Bone marrow (tissue), 2 donors: ENCODE data around the gene GALK1.

Experiments used
- DNase-seq, 2 donors: peaks; one replicate each; lab custom pipeline; 2025; lab: John Stamatoyannopoulos, UW

The GALK1 gene

DNA sequence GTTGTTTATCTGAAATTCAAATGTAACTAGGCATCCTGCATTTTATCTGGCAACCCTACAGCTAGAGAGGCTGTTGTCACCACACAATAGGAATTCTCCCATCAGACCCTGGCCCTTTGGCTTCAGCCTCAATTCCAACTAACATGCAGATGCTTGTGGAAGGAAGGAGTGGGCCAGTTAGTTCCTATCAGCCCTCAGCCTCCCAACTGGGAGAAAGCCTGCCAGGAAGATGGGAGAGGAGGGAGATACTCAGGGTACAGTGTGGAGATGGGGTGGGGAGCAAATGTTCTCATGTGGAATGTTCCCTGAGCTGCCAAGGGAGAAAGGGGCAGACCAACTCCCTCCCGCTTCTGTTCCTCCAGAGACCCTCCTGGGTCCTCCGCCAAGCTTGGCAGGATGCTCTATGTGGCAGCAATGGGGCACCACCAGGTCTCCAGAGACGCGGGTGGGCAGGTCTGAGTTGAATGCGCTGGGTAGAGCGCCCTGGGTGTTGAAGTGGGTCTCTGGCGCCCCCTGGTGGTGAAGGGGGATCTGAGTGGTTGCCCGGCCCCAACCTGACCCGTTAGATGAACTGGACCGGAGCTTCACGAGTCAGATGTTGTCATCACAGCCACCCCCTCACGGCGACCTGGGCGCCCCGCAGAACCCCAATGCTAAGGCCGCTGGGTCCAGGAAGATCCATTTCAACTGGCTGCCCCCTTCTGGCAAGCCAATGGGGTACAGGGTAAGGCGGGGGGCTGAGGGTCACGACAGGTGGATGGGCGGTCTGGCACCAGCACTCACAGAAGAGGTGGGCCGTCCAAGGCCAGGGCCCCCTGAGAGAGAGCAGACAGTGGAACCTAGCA, 15.2 kb downstream of the GALK1 start:
- peak; percentile 65 to 71 for DNase-seq

DNA sequence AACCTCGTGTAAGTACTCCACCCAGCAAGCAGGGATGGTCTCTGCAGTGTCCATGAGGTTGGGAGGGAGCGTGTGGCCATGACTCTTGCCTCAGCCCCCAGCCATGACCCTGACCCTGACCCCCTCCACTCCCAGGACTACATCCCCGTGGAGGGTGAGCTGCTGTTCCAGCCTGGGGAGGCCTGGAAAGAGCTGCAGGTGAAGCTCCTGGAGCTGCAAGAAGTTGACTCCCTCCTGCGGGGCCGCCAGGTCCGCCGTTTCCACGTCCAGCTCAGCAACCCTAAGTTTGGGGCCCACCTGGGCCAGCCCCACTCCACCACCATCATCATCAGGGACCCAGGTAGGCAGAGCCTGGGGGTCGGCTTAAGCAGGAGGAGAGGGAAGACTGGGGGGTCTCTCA, 16.3 kb downstream of the GALK1 start:
- no peak for DNase-seq

DNA sequence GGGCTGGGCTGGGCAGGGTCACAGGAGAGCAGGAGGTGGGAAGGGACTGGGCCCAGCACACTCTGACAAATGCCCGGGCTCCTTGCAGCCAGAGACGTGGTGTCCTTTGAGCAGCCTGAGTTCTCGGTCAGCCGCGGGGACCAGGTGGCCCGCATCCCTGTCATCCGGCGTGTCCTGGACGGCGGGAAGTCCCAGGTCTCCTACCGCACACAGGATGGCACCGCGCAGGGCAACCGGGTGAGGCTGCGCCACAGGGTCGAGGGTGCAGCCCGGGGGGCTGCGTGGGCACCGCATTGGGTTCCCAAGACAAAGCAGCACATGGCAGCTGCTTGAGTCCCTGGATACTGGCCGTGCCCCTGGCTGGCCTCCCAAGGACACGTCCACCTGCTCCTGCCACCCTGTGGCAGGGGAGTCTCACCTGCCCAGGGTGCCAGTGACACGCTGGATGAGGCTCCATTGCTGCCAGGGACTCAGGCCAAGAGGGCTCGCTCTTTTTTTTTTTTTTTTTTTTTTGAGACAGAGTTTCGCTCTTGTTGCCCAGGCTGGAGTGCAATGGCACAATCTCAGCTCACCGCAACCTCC, 21.3 kb downstream of the GALK1 start:
- DNase-seq = no peak

DNA sequence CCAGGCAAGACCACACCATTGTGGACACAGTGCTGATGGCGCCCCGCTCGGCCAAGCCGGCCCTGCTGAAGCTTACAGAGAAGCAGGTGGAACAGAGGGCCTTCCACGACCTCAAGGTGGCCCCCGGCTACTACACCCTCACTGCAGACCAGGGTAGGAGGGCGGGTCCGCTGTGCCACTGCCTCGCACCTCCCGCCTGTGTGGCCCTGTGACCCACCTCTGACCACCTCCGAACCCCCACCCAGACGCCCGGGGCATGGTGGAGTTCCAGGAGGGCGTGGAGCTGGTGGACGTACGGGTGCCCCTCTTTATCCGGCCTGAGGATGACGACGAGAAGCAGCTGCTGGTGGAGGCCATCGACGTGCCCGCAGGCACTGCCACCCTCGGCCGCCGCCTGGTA, 22.7 kb downstream of the GALK1 start:
- no peak for DNase-seq

DNA sequence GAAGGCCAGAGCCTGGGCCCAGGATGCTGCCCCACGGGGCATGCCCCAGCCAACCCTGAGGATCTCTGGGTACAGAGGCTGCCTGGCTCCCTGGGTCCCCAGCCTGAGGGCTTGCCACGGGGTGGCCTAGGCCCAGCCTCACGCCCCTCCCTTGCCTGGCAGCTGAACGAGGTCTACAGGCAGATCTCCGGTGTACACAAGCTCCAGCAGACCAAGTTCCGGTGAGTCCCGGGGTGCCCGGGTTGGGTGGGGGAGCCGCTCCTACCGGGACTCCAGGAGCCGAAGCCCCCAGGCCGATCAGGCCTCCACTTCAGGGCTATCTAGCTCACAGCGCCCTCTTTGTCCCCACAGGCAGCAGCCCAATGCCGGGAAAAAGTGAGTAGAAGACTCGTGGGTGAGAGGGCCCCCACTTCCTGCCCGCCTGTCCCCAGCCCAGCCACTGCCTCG, 24.3 kb downstream of the GALK1 start:
- DNase-seq = no peak

DNA sequence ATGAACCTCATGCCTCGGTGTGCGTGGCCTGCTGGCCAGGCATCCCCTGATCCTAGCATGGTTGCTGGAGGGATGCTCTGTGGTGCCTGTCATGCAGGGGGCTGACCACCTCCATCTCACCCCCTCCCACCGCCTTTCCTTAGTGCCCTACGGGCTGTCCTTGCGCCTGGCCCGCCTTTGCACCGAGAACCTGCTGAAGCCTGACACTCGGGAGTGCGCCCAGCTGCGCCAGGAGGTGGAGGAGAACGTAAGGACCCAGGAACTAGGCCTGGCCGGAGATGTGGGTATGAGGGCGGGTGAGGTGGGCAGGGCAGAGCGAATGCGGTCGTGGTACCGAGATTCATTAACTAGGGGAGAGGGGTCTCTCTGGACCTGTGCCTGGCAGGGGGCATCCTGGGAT, 24.8 kb downstream of the GALK1 start:
- DNase-seq = no peak

DNA sequence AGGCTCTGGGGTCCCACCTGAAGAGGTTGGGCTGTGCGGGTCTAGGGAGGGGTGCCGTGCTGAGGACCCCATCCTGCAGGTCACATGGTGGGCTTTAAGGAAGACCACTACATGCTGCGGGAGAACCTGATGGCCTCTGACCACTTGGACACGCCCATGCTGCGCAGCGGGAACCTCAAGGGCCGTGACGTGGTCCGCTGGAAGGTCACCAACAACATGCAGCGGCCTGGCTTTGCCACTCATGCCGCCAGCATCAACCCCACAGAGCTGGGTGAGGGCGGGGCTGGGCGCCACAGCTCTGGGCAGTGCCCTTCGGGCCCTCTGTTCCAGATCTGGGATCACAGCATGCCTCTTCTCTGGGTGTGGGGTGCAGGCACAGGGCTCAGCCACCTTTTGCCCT, 25.2 kb downstream of the GALK1 start:
- DNase-seq = no peak

DNA sequence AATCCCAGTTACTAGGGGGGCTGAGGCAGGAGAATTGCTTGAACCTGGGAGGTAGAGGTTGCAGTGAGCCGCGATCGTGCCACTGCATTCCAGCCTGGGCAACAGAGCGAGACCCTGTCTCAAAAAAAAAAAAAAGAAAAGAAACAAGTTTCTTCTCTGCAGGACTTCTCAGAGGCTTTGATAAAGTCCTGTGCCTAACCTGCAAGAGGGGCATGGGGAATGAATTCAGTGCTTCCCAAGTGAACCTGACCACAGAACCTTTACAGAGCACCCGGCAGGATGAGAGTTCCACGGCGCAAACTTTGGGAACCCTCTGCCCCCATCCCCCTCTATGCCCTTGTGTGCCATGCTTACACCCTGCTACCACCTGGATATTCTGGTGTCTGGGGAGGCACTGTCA, 25.8 kb downstream of the GALK1 start:
- no peak for DNase-seq

DNA sequence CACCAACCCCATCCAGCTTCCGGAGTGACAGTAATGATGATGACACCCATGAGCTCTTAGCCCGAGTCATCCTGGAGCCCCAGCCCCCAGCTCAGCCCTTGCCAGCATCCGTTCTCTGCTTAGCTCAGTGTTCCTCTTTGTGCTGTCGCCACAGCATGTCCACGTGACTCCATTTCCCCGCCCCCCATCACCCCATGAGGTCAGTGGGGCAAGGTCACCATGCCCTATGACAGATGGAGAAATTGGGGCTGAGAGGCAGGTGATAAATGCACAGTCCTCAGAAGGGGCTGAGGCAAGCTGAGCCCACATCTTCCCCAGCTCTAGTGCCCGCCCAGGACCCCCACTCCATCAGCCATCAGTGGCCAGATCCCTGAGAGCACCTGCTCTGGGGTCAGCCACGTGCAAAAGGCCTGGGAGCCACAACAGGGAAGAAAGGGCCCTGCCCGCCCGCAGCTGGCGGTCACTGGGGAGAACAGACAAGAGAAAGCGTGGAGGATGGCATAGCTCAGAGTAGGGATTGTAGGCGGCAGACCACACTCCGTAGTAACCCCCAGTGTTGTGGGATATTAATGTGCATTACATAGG, 26.7 kb downstream of the GALK1 start:
- peak; percentile 72 to 73 for DNase-seq

DNA sequence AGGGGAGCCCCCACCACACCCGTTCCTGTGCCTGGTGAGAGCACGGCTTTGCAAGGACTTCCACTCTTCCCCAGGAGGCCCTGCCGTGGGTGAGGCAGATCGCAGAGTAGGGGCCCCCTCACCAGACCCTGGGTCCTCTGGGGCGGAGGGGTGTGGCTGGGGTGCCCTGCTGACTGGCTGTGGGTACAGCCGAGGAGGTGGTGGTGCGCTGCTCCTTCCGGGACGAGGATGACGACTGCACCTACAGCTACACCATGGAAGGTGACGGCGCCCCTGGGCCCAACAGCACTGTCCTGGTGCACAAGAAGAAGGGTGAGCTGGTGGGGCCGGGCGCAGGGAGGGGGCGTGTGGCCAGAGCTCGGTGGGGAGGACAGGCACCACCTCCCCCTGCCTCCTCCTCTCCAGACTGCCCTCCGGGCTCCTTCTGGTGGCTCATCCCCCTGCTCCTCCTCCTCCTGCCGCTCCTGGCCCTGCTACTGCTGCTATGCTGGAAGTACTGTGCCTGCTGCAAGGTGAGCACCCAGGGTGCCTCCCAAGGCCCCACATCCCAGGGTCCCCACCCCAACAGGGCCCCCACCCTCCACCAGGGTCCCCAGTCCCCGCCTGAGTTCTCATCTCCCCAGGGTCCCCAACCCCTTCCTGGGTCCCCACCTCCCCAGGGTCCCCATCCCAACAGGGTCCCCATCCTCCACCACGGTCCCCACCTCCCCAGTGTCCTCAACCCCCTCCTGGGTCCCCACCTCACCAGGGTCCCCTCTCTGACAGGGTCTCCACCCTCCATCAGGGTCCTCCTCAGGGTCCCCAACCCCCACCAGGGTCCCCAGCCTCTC, 27.6 kb downstream of the GALK1 start:
- no peak for DNase-seq

DNA sequence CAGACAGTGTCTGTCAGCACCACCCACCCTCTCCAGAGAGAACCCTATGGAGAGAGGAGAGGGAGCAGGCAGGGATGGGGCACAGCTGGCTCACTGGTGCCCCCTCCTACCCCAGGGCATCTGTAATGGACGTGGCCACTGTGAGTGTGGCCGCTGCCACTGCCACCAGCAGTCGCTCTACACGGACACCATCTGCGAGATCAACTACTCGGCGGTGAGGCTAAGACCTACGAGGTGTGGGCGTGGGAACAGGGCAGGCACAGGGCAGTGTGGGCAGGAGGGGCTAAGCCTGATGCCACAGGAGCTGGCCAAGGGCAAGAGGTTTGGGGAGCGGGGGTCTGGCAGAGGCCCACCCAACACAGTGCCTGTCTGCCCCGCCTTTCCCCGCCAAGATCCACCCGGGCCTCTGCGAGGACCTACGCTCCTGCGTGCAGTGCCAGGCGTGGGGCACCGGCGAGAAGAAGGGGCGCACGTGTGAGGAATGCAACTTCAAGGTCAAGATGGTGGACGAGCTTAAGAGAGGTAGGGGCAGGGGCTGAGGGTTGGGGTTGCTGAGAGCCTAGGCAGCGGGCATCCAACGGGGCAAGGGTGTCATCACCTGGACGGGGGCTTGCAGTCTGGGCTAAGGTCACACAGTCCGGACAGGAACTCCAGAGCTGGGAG, 28.7 kb downstream of the GALK1 start:
- DNase-seq = no peak

DNA sequence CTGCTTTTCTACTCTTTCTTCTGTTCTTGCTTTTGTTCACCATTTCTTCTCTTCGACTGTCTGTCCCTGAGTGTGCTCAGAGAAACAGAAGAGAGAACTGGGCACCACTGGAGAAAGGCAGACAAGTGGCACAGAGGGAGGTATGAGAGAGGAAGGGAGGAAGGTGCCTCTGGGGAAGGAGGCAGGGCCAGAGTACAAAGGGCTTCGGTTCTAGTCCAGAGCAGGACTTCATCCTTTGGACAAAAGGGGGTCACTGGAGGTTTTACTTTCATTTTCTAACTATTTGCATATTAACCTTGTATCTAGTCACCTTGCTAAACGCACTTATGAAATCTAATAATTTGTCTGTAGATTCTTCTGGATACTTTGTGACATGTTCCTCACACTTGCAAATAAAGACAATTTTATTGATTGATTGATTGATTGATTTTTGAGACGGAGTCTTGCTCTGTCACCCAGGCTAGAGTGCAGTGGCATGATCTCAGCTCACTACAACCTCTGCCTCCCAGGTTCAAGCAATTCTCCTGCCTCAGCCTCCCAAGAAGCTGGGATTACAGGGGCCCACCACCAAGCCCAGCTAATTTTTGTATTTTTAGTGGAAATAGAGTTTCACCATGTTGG, 30.2 kb downstream of the GALK1 start:
- no peak for DNase-seq

DNA sequence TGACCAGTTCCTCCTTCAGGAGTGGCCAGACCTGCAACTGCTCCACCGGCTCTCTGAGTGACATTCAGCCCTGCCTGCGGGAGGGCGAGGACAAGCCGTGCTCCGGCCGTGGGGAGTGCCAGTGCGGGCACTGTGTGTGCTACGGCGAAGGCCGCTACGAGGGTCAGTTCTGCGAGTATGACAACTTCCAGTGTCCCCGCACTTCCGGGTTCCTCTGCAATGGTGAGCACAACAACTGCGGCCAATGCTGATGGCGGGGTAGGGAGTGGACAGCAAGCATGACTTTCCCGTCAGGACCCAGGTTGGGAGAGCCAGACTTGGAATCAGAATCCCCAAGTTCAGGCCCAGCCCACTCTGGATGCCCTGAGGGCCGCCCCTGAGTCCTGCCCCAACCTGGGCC, 31.5 kb downstream of the GALK1 start:
- DNase-seq = no peak

DNA sequence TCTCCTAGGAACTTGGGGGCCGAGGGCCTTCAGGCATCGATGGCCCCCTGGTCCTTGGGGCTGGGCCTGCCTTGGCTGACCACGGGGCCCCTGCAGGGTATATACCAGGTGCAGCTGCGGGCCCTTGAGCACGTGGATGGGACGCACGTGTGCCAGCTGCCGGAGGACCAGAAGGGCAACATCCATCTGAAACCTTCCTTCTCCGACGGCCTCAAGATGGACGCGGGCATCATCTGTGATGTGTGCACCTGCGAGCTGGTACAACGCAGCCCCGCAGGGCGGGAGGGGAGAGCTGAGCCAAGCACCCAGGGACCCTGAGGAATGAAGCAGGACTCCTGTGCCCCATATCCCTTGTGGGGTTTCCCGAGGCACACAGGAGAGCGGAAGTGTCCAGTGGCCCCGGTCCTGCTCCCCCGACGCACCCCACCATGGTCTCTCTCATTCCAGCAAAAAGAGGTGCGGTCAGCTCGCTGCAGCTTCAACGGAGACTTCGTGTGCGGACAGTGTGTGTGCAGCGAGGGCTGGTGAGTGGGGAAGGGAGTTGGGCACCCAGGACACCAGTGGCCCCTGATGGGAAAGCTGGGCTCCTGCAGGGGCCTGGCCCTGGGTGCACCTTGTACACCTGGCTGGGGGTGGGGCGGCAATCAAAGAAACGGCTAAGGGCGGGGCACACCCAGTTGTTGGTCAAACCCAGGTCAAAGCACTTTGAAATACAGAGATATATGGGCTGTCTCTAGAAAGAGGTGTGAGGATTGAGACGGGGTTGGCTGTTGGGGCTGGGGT, 33.1 kb downstream of the GALK1 start:
- DNase-seq = no peak

DNA sequence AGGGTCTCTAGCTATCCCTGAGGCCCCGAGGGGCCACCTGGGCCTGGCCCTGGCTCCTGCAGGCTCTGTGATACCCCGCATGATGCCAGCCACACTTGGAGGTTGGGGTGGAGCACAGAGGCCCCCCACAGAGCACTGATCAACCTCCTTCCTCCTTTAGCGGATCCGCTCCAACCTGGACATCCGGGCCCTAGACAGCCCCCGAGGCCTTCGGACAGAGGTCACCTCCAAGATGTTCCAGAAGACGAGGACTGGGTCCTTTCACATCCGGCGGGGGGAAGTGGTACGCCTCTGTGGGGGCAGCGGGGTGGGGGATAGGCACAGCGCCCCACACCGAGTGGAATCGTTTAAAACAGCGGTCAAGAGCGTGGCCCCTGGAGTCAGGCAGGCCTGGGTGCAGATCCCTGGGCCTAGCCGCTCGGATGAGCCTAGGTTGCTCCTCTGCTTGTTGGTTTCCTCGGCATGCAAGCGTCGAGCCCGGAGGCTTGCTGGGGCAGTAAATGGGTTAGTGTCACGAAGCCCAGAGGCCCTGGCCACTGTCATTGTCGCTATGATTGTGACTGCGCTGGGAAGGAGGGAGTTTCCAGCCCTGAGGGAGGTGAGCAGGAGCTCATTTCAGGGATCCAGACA, 33.8 kb downstream of the GALK1 start:
- no peak for DNase-seq

DNA sequence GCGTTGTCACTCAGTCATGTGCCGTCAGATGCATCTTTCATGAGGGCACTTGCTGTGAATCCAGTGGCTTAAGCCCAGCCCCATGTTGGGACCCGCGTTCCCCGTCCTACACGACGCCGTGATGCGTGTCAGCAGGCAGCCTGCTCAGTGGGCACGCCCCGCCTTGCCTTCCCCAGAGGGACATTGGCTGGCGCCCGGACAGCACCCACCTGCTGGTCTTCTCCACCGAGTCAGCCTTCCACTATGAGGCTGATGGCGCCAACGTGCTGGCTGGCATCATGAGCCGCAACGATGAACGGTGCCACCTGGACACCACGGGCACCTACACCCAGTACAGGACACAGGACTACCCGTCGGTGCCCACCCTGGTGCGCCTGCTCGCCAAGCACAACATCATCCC, 34.9 kb downstream of the GALK1 start:
- no peak for DNase-seq

DNA sequence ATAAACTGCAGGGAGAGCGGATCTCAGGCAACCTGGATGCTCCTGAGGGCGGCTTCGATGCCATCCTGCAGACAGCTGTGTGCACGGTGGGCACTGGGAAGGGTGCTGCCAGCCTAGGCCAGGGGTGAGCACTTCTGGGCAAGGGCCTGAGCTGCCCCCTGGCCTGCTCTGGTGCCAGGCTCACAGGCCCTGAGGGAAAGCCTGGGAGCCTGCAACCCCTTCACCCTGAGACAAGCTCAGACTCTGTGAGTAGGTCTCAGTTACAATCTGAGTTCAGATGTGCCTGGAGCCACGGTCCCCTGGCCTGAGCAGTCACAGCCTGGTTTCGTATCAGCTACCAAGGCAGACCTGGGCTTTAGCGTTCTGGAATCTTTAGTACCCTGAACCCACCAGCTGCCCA, 35.6 kb downstream of the GALK1 start:
- no peak for DNase-seq

DNA sequence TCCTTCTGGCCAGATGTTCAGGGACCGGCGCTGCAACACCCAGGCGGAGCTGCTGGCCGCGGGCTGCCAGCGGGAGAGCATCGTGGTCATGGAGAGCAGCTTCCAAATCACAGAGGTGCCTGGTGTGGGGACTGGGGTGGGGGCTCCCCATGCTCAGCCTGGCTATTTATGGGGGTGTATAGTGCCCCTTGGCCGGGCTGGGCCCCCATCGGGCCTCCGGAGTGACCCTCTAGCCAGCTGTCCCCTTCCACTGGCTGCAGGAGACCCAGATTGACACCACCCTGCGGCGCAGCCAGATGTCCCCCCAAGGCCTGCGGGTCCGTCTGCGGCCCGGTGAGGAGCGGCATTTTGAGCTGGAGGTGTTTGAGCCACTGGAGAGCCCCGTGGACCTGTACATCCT, 37.6 kb downstream of the GALK1 start:
- DNase-seq = no peak

DNA sequence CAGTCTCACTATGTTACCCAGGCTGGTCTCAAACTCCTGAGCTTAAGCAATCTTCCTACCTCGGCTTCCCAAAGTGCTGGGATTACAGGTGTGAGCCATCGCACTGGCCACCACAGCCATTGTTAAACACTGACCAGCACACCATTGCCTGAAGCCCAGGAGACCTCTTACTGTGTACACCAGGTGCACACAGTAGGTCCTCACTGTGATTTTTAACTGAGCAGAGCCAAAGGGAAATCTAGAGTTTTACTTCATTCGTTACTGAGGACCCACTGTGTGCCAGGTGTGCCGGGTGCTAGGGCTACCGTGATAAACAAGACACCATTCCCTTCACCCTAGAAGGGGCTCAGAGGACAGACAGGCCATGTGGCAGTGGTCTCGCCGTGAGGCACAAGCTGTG, 39.5 kb downstream of the GALK1 start:
- no peak for DNase-seq
